ENCODE data around the gene PDE10A.
"Not testable (repeated sequence)": the region's sequence is repeated elsewhere in the genome, so short reads cannot be mapped to it uniquely, and the experiment has no call there.

The PDE10A gene

DNA sequence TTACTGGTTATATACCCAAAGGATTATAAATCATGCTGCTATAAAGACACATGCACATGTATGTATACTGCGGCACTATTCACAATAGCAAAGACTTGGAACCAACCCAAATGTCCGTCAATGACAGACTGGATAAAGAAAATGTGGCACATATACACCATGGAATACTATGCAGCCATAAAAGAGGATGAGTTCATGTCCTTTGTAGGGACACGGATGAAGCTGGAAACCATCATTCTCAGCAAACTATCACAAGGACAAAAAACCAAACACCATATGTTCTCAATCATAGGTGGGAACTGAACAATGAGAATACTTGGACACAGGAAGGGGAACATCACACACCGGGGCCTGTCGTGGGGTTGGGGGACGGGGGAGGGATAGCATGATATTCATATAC lies 104.9 kb downstream of the PDE10A start:
- H3K9ac ChIP-seq (ENCODE audit: low read length); H4K8ac ChIP-seq (ENCODE audit: low read length); H3K4me3 ChIP-seq (ENCODE audit: insufficient read depth in 1 of 2, low read depth in 1 of 2, low read length in 2 of 2); H3K9me3 ChIP-seq (ENCODE audit: control insufficient read depth, low read length); H2BK12ac ChIP-seq (ENCODE audit: low read length in 2 of 2); H3K4ac ChIP-seq (ENCODE audit: low read depth in 1 of 2, low read length in 2 of 2); H2BK15ac ChIP-seq (ENCODE audit: low read depth, poor library complexity, severe bottlenecking); H3K36me3 ChIP-seq (ENCODE audit: control insufficient read depth in 1 of 2, insufficient read depth in 2 of 2, low read depth in 1 of 2, low read length in 2 of 2); H4K91ac ChIP-seq (ENCODE audit: low read length); H3K18ac ChIP-seq (ENCODE audit: low read depth in 1 of 2, low read length in 2 of 2); DNase-seq; H2BK5ac ChIP-seq (ENCODE audit: low read depth, low read length, poor library complexity, severe bottlenecking); H2BK120ac ChIP-seq (ENCODE audit: low read depth, low read length); H3K23ac ChIP-seq (ENCODE audit: low read length in 2 of 2); H2AFZ ChIP-seq (ENCODE audit: low read depth, low read length); H2AK5ac ChIP-seq (ENCODE audit: low read length, severe bottlenecking); H3K14ac ChIP-seq (ENCODE audit: low read length in 2 of 2); H3K4me2 ChIP-seq (ENCODE audit: low read length, poor library complexity, severe bottlenecking); H3K4me1 ChIP-seq (ENCODE audit: control insufficient read depth, insufficient read depth, low read depth, low read length); H3K27ac ChIP-seq (ENCODE audit: low read length, poor library complexity, severe bottlenecking); H3K27me3 ChIP-seq (ENCODE audit: control insufficient read depth in 1 of 2, insufficient read depth in 1 of 2, low read length in 2 of 2): not testable (repeated sequence)
- H3K79me1 ChIP-seq (replicated peaks; ENCODE audit: low read length, poor library complexity, severe bottlenecking) = peaks cover 13% of the 10 kb centered on the region
- 100% methylated on average over 1 of the region's 6 CpGs for WGBS

DNA sequence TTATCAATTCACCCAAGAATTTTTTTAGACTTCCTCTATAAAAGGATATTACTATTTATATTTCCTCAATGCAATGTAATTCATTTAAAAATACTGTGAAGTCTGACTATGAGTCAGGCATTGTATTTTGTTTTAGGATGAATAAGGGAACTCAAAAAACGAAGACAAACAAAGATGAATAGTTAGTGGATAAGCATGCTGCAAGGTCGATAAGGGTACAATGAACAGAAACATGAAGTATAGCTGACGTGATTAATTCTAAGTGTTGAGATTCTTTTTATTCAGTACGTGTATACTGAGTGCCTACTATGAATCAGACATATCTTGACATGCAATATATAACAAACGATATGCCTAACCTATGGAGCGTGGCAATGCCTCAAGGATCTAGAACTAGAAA lies 105.4 kb downstream of the PDE10A start:
- Histone ChIP-seq H2BK5ac (ENCODE audit: low read depth, low read length, poor library complexity, severe bottlenecking) (no peak overlapping the region), H3K27me3 (ENCODE audit: control insufficient read depth in 1 of 2, insufficient read depth in 1 of 2, low read length in 2 of 2) (no peaks in the 10 kb centered on the region), H2BK15ac (ENCODE audit: low read depth, poor library complexity, severe bottlenecking) (no peak overlapping the region), H2AFZ (ENCODE audit: low read depth, low read length) (no peak overlapping the region), H3K4me1 (ENCODE audit: control insufficient read depth, insufficient read depth, low read depth, low read length) (peaks cover 3% of the 10 kb centered on the region), H3K23ac (ENCODE audit: low read length in 2 of 2) (no peak overlapping the region), H3K9ac (ENCODE audit: low read length) (no peak overlapping the region), H3K18ac (ENCODE audit: low read depth in 1 of 2, low read length in 2 of 2) (no peak overlapping the region), H2BK120ac (ENCODE audit: low read depth, low read length) (no peak overlapping the region), H3K4me3 (ENCODE audit: insufficient read depth in 1 of 2, low read depth in 1 of 2, low read length in 2 of 2) (no peak overlapping the region), H2BK12ac (ENCODE audit: low read length in 2 of 2) (no peak overlapping the region), H4K91ac (ENCODE audit: low read length) (no peak overlapping the region), H3K36me3 (ENCODE audit: control insufficient read depth in 1 of 2, insufficient read depth in 2 of 2, low read depth in 1 of 2, low read length in 2 of 2) (peaks cover 0 to 2% of the 10 kb centered on the region in 2 experiments), H3K27ac (ENCODE audit: low read length, poor library complexity, severe bottlenecking) (no peak overlapping the region), H3K79me1 (replicated peaks; ENCODE audit: low read length, poor library complexity, severe bottlenecking) (peaks cover 12% of the 10 kb centered on the region), H4K8ac (ENCODE audit: low read length) (no peak overlapping the region), H3K9me3 (ENCODE audit: control insufficient read depth, low read length) (peaks cover 3% of the 10 kb centered on the region), H2AK5ac (ENCODE audit: low read length, severe bottlenecking) (no peak overlapping the region), H3K4me2 (ENCODE audit: low read length, poor library complexity, severe bottlenecking) (no peak overlapping the region), H3K14ac (ENCODE audit: low read length in 2 of 2) (no peak overlapping the region), H3K4ac (ENCODE audit: low read depth in 1 of 2, low read length in 2 of 2) (no peak overlapping the region)
- DNase-seq = no peak
- WGBS = 94% methylated on average over 6 of the region's 6 CpGs

DNA sequence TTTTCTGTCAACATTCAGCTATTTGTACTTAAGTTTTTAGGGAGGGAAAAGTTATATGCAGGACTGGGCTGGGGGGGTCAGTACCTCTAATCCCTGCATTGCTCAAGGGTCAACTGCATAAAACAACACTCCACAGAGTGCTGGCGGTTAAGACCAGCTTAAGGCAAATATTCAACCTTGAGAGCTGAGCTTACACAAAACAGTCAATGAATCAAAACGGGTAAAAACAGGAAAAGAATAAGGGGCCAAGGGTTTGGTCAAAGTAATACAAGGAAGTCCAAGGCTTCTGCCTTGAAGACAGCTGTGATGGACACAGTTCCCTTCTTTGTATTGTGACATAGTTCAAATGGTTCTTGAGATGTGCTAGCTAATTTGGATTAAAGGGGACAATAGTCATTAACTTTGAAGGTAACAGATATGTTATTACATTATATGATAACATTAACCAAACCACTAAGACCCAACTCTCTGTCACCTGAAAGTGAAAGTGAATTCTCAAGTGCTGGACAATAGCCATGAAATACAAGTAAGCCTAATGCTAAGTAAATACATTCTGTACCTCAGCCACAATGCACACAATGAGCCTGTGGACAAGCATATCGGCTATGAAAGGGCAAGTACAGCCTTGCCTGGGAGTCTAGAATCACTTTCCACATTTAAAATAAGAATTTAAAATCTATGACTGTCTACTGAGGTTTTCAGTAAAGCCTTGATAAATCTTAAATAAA lies 106.8 kb downstream of the PDE10A start:
- Histone ChIP-seq H2AK5ac (ENCODE audit: low read length, severe bottlenecking) (no peak overlapping the region), H3K4me3 (ENCODE audit: insufficient read depth in 1 of 2, low read depth in 1 of 2, low read length in 2 of 2) (no peak overlapping the region), H3K4ac (ENCODE audit: low read depth in 1 of 2, low read length in 2 of 2) (no peak overlapping the region), H3K27me3 (ENCODE audit: control insufficient read depth in 1 of 2, insufficient read depth in 1 of 2, low read length in 2 of 2) (no peaks in the 10 kb centered on the region), H2BK120ac (ENCODE audit: low read depth, low read length) (no peak overlapping the region), H3K9me3 (ENCODE audit: control insufficient read depth, low read length) (peaks cover 3% of the 10 kb centered on the region), H4K8ac (ENCODE audit: low read length) (no peak overlapping the region), H2BK15ac (ENCODE audit: low read depth, poor library complexity, severe bottlenecking) (no peak overlapping the region), H3K9ac (ENCODE audit: low read length) (no peak overlapping the region), H2BK12ac (ENCODE audit: low read length in 2 of 2) (no peak overlapping the region), H3K36me3 (ENCODE audit: control insufficient read depth in 1 of 2, insufficient read depth in 2 of 2, low read depth in 1 of 2, low read length in 2 of 2) (peaks cover 0 to 2% of the 10 kb centered on the region in 2 experiments), H4K91ac (ENCODE audit: low read length) (no peak overlapping the region), H3K4me1 (ENCODE audit: control insufficient read depth, insufficient read depth, low read depth, low read length) (peaks cover 5% of the 10 kb centered on the region), H3K18ac (ENCODE audit: low read depth in 1 of 2, low read length in 2 of 2) (no peak overlapping the region), H2BK5ac (ENCODE audit: low read depth, low read length, poor library complexity, severe bottlenecking) (no peak overlapping the region), H3K14ac (ENCODE audit: low read length in 2 of 2) (no peak overlapping the region), H3K79me1 (replicated peaks; ENCODE audit: low read length, poor library complexity, severe bottlenecking) (peaks cover 21% of the 10 kb centered on the region), H3K27ac (ENCODE audit: low read length, poor library complexity, severe bottlenecking) (no peak overlapping the region), H3K23ac (ENCODE audit: low read length in 2 of 2) (no peak overlapping the region), H2AFZ (ENCODE audit: low read depth, low read length) (no peak overlapping the region), H3K4me2 (ENCODE audit: low read length, poor library complexity, severe bottlenecking) (no peak overlapping the region)
- DNase-seq = peak; percentile 11
- WGBS = 90% methylated on average over 2 of the region's 3 CpGs

DNA sequence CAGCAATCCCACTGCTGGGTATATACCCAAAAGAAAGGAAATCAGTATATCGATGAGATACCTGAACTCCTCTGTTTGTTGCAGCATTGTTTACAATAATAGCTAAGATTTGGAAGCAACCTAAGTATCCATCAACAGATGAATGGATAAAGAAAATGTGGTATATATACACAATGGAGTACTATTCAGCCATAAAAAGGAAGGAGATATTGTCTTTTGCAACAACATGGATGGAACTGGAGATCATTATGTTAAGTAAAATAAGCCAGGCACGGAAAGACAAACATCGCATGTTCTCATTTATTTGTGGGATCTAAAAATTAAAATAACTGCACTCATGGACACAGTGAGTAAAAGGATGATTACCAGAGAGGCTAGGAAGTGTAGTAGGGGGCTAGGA lies 108.4 kb downstream of the PDE10A start:
- WGBS = 100% methylated on average over 2 of the region's 3 CpGs
- not testable (repeated sequence) for H2AK5ac ChIP-seq (ENCODE audit: low read length, severe bottlenecking); H2BK12ac ChIP-seq (ENCODE audit: low read length in 2 of 2); H2BK120ac ChIP-seq (ENCODE audit: low read depth, low read length); H3K18ac ChIP-seq (ENCODE audit: low read depth in 1 of 2, low read length in 2 of 2); H4K91ac ChIP-seq (ENCODE audit: low read length); H3K9me3 ChIP-seq (ENCODE audit: control insufficient read depth, low read length); H4K8ac ChIP-seq (ENCODE audit: low read length); H2BK5ac ChIP-seq (ENCODE audit: low read depth, low read length, poor library complexity, severe bottlenecking); H3K23ac ChIP-seq (ENCODE audit: low read length in 2 of 2); H3K9ac ChIP-seq (ENCODE audit: low read length); H3K36me3 ChIP-seq (ENCODE audit: control insufficient read depth in 1 of 2, insufficient read depth in 2 of 2, low read depth in 1 of 2, low read length in 2 of 2); H2BK15ac ChIP-seq (ENCODE audit: low read depth, poor library complexity, severe bottlenecking); H3K4me1 ChIP-seq (ENCODE audit: control insufficient read depth, insufficient read depth, low read depth, low read length); H3K27ac ChIP-seq (ENCODE audit: low read length, poor library complexity, severe bottlenecking); H2AFZ ChIP-seq (ENCODE audit: low read depth, low read length); DNase-seq; H3K4me2 ChIP-seq (ENCODE audit: low read length, poor library complexity, severe bottlenecking); H3K4me3 ChIP-seq (ENCODE audit: insufficient read depth in 1 of 2, low read depth in 1 of 2, low read length in 2 of 2); H3K14ac ChIP-seq (ENCODE audit: low read length in 2 of 2); H3K27me3 ChIP-seq (ENCODE audit: control insufficient read depth in 1 of 2, insufficient read depth in 1 of 2, low read length in 2 of 2); H3K4ac ChIP-seq (ENCODE audit: low read depth in 1 of 2, low read length in 2 of 2)
- H3K79me1 ChIP-seq (replicated peaks; ENCODE audit: low read length, poor library complexity, severe bottlenecking) = peaks cover 13% of the 10 kb centered on the region
